GM18498 (cell line): ENCODE measurements around the gene RAF1.
"Not testable (repeated sequence)": the region's sequence is repeated elsewhere in the genome, so short reads cannot be mapped to it uniquely, and the experiment has no call there.

Source experiments
- ATAC-seq: cut with Tn5 transposase; IDR thresholded peaks from one replicate; pipeline ENCODE4 v1.9.1; 2021; ENCODE audit warnings: mild to moderate bottlenecking, moderate library complexity; ENCODE audit not compliant: unreplicated experiment

Gene RAF1

GRCh38 chr3:12562451-12562850 lies 101.5 kb downstream of the RAF1 start:
- no peak for ATAC-seq

GRCh38 chr3:12561397-12561796 lies 102.5 kb downstream of the RAF1 start:
- no peak for ATAC-seq

DNA sequence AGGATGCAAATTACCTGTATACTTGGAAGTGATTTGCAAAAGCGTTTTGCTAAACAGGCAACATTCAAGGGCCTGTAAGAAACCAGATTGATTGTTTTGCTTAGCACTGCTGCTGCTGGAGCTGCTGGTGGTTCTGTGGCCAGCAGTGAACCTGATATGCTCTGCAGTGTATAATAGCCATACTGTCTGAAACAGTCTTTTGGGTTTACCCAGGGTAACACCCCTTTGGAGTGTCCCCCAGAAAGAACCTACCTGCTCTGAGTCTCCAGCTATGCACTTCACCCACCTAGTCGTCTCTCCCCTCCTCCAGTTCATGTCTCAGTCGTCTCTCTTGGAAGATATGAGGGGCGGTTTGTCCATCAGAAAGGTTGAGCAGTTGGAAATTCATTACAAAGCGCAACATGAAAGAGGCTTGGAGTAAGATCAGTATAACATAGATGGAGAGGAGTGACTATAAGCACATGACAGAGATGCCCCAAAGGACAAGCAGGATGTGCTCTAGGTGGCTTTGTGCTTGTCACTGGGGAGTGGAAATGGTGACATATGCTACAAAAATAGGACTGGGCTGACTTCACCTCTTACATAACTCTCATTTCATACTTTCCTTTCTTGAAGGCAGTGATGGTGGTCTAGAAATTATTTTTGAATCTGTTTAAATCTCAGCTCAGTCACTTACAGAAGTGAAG lies 103.3 kb downstream of the RAF1 start:
- peak; percentile 36 for ATAC-seq

DNA sequence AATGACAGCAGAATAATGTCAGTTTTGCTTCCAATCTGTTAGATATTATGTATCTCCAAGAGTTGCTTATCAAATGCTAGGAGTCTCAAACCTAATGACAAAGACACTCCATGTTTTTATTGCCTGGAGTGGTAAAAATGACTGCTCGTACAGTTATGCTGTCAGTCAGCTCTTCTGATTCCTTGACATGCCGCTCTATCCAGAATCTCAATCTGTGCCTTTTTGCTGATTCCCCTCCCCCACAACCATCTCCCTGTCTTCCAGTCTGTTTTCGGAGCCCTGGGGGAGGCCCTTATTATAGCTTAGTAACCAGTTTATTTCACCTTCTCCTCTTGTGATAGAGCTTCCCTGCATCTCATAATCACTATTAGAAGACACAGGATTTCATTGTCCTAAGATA lies 104.4 kb downstream of the RAF1 start:
- no peak for ATAC-seq

GRCh38 chr3:12558706-12559105 lies 105.2 kb downstream of the RAF1 start:
- no peak for ATAC-seq

DNA sequence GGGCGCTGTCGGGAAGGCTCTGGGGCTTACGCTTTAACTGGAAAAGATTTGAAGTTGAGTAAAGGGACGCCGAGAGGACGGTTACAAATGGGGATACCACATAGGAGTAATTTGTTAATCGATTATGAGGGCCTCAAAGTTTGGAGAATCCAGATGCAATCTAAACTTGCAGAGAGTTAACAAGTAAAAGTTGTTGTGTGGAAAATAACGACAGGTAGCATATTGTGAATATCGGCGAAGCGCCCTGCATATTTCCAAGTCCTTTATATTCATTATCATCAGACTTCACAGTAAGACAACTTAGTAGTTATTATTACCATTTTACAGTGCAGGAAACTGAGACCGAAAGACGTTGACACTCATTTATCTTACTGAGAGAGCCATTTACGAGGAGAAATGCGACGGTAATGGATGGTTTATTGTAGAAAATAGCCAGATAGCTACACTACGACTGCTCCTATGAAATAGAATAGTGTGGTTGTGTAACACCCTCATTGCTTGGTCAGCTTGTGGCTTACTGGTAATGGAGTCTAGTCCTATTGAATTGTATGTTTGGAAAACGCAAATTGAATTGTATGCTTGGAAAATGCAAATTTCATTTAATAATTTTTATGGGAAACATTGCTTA lies 106.3 kb downstream of the RAF1 start:
- no peak for ATAC-seq

GRCh38 chr3:12556690-12557472 lies 107.0 kb downstream of the RAF1 start, which contains the start of gene MKRN2:
MKRN2 (plus strand) TSS chr3:12557087; CDS start chr3:12557151, 64 bp downstream.
- peak; percentile 88 for ATAC-seq

DNA sequence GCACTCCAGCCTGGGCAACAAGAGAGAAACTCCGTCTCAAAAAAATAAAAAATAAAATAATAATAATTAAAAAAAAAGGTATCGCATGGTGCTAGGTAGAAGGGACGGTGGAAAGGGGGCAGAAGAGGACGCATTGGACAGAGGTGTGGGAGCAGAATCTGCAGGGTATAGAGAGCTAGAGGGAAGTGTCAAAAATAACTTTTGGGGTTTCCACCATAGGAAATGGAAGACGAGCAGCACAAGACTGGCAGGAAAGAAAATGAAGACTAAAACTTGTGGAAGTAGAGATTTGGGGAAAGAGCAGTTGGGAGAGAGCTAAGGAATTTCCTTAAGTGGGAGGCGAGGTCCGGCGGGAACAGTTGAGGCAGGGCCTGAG lies 107.6 kb downstream of the RAF1 start:
- no peak for ATAC-seq

DNA sequence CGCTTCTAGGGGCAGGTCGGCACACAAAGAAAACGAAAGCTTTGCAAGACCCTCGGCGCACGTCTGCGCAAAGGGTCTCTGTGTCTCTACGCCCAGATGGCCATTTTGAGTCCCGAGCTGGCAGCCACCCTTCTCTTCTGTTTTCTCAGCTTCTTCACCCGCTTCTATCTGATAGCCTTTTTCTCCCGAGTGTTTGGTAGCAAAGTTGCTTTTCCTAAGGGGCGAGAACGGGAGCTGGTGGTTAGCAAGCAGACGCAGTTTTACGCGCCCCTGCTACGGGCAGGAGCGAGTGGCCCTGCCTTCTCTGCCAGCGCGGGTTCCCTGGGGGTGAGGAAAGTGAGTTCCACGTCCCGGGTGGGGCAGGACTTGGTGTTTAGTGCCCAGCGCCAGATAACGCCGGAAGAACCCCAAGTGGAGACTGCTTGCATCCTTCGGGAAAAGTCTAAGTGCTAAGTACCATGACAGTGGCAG lies 110.0 kb downstream of the RAF1 start:
- no peak for ATAC-seq

- ATAC-seq: no peak
These were observed 113.8 kb downstream of the RAF1 start for GRCh38 chr3:12549971-12550760.

GRCh38 chr3:12545473-12545791 lies 118.5 kb downstream of the RAF1 start, which contains the start of gene MKRN2OS:
MKRN2OS (minus strand) TSS chr3:12545499; CDS start chr3:12545464, 35 bp downstream.
- no peak for ATAC-seq

DNA sequence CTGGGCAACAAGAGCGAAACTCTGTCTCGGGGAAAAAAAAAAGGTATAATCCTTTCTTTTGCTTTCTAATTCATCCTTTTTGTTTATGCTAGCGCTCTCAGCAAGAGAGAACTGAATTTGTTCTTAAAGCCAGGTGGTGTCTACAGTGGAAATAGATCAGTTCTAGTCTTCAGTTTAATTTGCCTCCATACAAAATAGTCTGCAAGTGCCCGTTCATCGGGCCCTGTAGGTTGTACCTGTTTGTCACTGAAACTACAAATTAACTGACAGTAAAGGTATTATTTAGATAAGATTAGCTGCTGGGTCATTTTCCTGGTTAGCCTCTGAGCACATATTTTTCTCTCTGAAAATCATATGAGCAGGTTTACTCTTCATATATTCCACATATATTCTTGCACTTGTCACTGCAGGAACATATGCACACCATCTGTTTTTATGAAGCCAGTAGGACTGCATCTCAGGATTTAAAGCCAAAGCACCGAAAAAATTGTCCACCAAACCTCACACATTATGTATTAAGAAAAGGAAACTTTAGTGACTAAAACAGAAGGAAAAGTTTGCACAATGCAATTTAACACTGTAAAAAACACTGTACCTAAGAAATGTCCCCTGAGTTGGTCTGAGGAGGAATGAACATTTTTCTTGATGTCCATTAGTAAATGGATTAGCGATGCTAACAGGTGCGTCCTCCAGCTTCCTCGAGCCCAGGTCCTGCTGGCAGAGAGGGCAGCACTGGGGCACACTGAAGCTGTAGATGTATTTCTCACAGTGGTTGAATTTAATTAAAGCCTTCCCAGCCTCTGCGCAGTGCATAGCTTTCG lies 119.1 kb downstream of the RAF1 start:
- ATAC-seq: no peak

DNA sequence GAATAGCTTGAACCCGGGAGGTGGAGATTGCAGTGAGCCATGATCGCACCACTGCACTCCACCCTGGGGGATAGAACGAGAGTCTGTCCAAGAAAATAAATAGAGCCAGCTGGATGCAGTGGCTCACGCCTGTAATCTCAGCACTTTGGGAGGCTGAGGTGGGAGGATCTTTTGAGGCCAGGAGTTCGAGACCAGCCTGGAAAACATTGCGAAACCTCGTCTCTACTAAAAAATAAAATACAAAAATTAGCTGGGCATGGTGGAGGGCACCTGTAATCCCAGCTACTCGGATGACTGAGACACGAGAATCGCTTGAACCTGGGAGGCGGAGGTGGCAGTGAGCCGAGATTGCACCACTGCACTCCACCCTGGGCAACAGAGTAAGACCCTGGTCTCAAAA lies 120.4 kb downstream of the RAF1 start:
- ATAC-seq: not testable (repeated sequence)

GRCh38 chr3:12541625-12542024 lies 122.3 kb downstream of the RAF1 start:
- no peak for ATAC-seq

DNA sequence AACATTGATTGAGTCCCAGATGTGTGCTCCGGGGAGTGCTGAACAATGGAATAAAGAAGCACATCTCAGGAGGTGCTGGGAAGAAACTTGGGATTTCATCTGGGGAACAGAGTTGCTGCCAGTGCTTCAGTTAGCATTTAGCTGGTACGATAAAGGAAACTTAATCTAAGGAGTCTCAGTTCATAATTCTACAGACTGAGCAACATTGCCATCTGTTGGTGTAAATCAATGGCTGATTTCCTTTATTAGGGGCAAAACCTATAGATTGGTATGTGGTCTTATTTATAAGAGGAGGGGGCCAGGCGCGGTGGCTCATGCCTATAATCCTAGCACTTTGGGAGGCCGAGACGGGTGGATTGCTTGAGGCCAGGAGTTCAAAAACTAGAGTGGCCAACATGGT lies 127.5 kb downstream of the RAF1 start:
- no peak for ATAC-seq
